Measurements from ENCODE around the gene DIP2C. TPM values are rescaled to one million over a fixed set of nuclear protein-coding genes. Genes with fewer than 3 reads are reported as not detected.
"Not testable (repeated sequence)": the region's sequence is repeated elsewhere in the genome, so short reads cannot be mapped to it uniquely, and the experiment has no call there.

Gene DIP2C
- polyA plus RNA-seq, 1 of the 3 experiments (the other 2 are of a cell fraction), result 8.7 TPM

DNA sequence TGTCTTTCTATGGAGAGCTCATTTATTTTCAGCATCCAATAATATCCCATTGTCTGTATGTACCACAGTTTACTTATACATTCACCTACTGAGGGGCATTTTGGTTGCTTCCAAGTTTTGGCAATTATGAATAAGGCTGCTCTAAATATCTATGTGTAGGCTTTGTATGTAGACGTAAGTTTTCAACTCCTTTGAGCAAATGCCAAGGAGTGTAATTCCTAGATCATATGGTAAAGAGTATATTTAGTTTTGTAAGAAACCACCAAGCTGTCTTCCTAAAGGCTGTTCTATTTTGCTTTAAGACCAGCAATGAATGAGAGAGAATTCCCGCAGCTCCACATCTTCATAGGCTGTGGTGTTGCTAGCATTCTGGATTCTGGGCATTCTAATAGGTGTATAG is 259.8 kb downstream of the DIP2C start:
- H3K4me3 ChIP-seq (ENCODE audit: low read depth in 2 of 2, low read length in 1 of 2), result no peak overlapping the region
- no peak for DNase-seq
- no peaks in the 10 kb centered on the region for H3K4me1 ChIP-seq (ENCODE audit: control insufficient read depth in 1 of 2, insufficient read depth in 2 of 2, low read depth in 1 of 2, low read length in 1 of 2)
- CTCF ChIA-PET, result no interaction called here
- WGBS (ENCODE audit: low lambda C conversion rate), result 98% methylated on average over 2 of the region's 2 CpGs
- H3K27ac ChIP-seq (ENCODE audit: low read depth in 2 of 2, low read length in 1 of 2), result no peak overlapping the region
- no peak overlapping the region for H2AFZ ChIP-seq (ENCODE audit: low read depth)
- no peaks in the 10 kb centered on the region for H4K20me1 ChIP-seq (ENCODE audit: insufficient read depth)
- no peaks in the 10 kb centered on the region for H3K79me2 ChIP-seq (ENCODE audit: insufficient read depth)
- H3K9me3 ChIP-seq, result no peaks in the 10 kb centered on the region
- H3F3A ChIP-seq (replicated peaks; ENCODE audit: insufficient read depth), result peaks cover 10% of the 10 kb centered on the region
- no peaks in the 10 kb centered on the region for H3K9me2 ChIP-seq
- H3K4me2 ChIP-seq, result no peak overlapping the region
- peaks cover 0 to 20% of the 10 kb centered on the region in 2 experiments for H3K36me3 ChIP-seq (replicated peaks in 1 of 2; ENCODE audit: control insufficient read depth in 1 of 2, insufficient read depth in 2 of 2, low read length in 1 of 2)
- no peak overlapping the region for H3K9ac ChIP-seq
- TF ChIP-seq, protein P1, sequence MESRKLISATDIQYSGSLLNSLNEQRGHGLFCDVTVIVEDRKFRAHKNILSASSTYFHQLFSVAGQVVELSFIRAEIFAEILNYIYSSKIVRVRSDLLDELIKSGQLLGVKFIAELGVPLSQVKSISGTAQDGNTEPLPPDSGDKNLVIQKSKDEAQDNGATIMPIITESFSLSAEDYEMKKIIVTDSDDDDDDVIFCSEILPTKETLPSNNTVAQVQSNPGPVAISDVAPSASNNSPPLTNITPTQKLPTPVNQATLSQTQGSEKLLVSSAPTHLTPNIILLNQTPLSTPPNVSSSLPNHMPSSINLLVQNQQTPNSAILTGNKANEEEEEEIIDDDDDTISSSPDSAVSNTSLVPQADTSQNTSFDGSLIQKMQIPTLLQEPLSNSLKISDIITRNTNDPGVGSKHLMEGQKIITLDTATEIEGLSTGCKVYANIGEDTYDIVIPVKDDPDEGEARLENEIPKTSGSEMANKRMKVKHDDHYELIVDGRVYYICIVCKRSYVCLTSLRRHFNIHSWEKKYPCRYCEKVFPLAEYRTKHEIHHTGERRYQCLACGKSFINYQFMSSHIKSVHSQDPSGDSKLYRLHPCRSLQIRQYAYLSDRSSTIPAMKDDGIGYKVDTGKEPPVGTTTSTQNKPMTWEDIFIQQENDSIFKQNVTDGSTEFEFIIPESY (IDR thresholded peaks at IDR 0.05; ENCODE audit: borderline replicate concordance, low read depth), result no peak
- POLR2A ChIA-PET, result no interaction called here
- no peaks in the 10 kb centered on the region for H3K27me3 ChIP-seq (ENCODE audit: insufficient read depth)

DNA sequence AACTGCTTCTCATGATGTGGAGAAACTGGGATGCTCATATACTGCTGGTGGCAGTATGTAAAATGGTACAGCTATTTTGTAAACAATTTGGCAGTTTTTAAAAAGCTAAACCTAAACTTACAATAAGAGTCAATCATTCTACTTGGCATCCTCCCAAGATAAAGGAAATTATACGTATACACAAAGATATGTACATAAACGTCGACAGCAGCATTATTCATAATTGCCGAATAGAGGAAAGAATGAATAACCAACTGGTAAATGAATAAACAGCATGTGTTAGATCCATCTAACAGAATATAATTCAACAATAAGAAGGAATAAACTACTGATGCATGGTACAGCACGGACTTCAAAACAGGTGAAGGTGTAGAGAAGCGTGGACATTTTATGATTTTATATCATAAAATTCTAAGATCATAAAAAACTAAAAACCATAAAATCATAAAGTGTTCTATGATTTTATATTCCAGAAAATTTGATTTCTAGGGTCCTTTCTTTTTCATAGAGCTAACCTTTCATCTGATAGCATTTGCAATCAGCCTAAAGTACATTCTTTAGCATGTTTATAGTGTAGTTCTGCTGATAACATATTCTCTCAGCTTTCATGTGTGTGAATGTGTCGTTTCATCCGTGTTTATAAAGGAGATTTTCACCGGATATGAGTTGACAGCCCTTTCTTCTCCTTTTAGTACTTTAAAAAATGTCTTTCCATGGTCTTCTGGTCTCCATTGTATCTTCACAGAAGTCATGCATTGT is 261.5 kb downstream of the DIP2C start:
- POLR2A ChIA-PET, result no interaction called here

DNA sequence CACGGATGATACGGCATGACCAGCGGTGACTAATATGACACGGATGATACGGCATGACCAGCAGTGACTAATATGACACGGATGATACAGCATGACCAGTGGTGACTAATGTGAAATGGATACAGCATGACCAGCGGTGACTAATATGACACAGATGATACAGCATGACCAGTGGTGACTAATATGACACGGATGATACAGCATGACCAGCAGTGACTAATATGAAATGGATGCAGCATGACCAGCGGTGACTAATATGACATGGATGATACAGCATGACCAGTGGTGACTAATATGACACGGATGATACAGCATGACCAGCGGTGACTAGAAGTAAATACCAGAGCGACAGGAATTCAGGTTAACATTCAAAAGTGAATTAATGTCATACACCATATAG is 264.1 kb downstream of the DIP2C start:
- H3K4me1 ChIP-seq (ENCODE audit: control insufficient read depth in 1 of 2, insufficient read depth in 2 of 2, low read depth in 1 of 2, low read length in 1 of 2); POLR2A ChIA-PET; H3K9me3 ChIP-seq; DNase-seq; H3K27ac ChIP-seq (ENCODE audit: low read depth in 2 of 2, low read length in 1 of 2); H3K4me3 ChIP-seq (ENCODE audit: low read depth in 2 of 2, low read length in 1 of 2); H3K79me2 ChIP-seq (ENCODE audit: insufficient read depth); H3F3A ChIP-seq (replicated peaks; ENCODE audit: insufficient read depth); H3K9ac ChIP-seq; H3K9me2 ChIP-seq; H4K20me1 ChIP-seq (ENCODE audit: insufficient read depth); CTCF ChIA-PET; H3K36me3 ChIP-seq (replicated peaks in 1 of 2; ENCODE audit: control insufficient read depth in 1 of 2, insufficient read depth in 2 of 2, low read length in 1 of 2); H3K4me2 ChIP-seq; H2AFZ ChIP-seq (ENCODE audit: low read depth); H3K27me3 ChIP-seq (ENCODE audit: insufficient read depth): not testable (repeated sequence)
- WGBS (ENCODE audit: low lambda C conversion rate), result 97% methylated on average over 12 of the region's 12 CpGs

More for the DNA sequence above, 261.5 kb downstream of the DIP2C start:
- Histone ChIP-seq H3K9me2 (no peaks in the 10 kb centered on the region), H3K27me3 (ENCODE audit: insufficient read depth) (no peaks in the 10 kb centered on the region), H3F3A (replicated peaks; ENCODE audit: insufficient read depth) (peaks cover 10% of the 10 kb centered on the region), H3K36me3 (replicated peaks in 1 of 2; ENCODE audit: control insufficient read depth in 1 of 2, insufficient read depth in 2 of 2, low read length in 1 of 2) (peaks cover 0 to 19% of the 10 kb centered on the region in 2 experiments), H3K27ac (ENCODE audit: low read depth in 2 of 2, low read length in 1 of 2) (no peak overlapping the region), H4K20me1 (ENCODE audit: insufficient read depth) (no peaks in the 10 kb centered on the region), H3K9me3 (no peaks in the 10 kb centered on the region), H3K9ac (no peak overlapping the region), H3K79me2 (ENCODE audit: insufficient read depth) (peaks cover 9% of the 10 kb centered on the region; the same call in 1 of the 2 replicates), H2AFZ (ENCODE audit: low read depth) (no peak overlapping the region), H3K4me1 (ENCODE audit: control insufficient read depth in 1 of 2, insufficient read depth in 2 of 2, low read depth in 1 of 2, low read length in 1 of 2) (no peaks in the 10 kb centered on the region), H3K4me2 (no peak overlapping the region), H3K4me3 (ENCODE audit: low read depth in 2 of 2, low read length in 1 of 2) (no peak overlapping the region)
- no peak for DNase-seq
- CTCF ChIA-PET, result interaction anchor here (1.0 to 1.4 kb wide), 2 partner anchors 37 to 361 kb away, joined by 4 to 5 read pairs; no protein-coding TSS in a partner anchor
- TF ChIP-seq, protein P2, sequence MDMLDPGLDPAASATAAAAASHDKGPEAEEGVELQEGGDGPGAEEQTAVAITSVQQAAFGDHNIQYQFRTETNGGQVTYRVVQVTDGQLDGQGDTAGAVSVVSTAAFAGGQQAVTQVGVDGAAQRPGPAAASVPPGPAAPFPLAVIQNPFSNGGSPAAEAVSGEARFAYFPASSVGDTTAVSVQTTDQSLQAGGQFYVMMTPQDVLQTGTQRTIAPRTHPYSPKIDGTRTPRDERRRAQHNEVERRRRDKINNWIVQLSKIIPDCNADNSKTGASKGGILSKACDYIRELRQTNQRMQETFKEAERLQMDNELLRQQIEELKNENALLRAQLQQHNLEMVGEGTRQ (IDR thresholded peaks at IDR 0.05; ENCODE audit: borderline replicate concordance, low read depth, low read length), result no peak
- no peak for TF ChIP-seq SIN3A (IDR thresholded peaks at IDR 0.05; ENCODE audit: borderline replicate concordance, low read depth, low read length)
- no peak for TF ChIP-seq SMC3 (IDR thresholded peaks at IDR 0.05; ENCODE audit: low read depth, low read length)
- TF ChIP-seq MEF2A (IDR thresholded peaks at IDR 0.05; ENCODE audit: borderline replicate concordance, low read depth), result no peak
- TF ChIP-seq FOXJ3 (CRISPR knock-in tag; IDR thresholded peaks at IDR 0.05), result no peak
- no peak for TF ChIP-seq POLR2AphosphoS5 (IDR thresholded peaks at IDR 0.05; ENCODE audit: low read depth, low read length)
- TF ChIP-seq TEAD4 (IDR thresholded peaks at IDR 0.05; ENCODE audit: borderline replicate concordance, insufficient read depth), result no peak
- TF ChIP-seq FOSL2 (IDR thresholded peaks at IDR 0.05; ENCODE audit: borderline replicate concordance, low read depth), result no peak
- no peak for TF ChIP-seq MXI1 (IDR thresholded peaks at IDR 0.05; ENCODE audit: low read depth, low read length)
- no peak for TF ChIP-seq YY1 (IDR thresholded peaks at IDR 0.05; ENCODE audit: low read depth)
- no peak for TF ChIP-seq RFX5 (IDR thresholded peaks at IDR 0.05; ENCODE audit: low read length)
- no peak for TF ChIP-seq NRF1 (IDR thresholded peaks at IDR 0.05; ENCODE audit: low read depth, low read length)
- no peak for TF ChIP-seq CHD2 (IDR thresholded peaks at IDR 0.05; ENCODE audit: low read length, partially characterized antibody)
- no peak for TF ChIP-seq GATA2 (CRISPR knock-in tag; IDR thresholded peaks at IDR 0.05)
- 82% methylated on average over 9 of the region's 9 CpGs for WGBS (ENCODE audit: low lambda C conversion rate)

DNA sequence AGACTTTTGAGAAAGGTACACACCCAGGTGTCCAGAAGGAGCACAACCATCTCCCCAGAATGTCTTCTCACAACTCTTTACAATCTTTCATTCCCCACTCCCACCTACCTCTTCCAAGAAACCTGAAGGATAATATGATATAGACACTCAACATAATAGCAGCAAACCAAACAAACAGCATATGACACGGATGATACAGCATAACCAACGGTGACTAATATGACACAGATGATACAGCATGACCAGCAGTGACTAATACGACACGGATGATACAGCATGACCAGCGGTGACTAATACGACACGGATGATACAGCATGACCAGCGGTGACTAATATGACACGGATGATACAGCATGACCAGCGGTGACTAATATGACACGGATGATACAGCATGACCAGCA is 264.7 kb downstream of the DIP2C start:
- H4K20me1 ChIP-seq (ENCODE audit: insufficient read depth); H3K4me2 ChIP-seq; H3K27me3 ChIP-seq (ENCODE audit: insufficient read depth); CTCF ChIA-PET; H2AFZ ChIP-seq (ENCODE audit: low read depth); H3K9ac ChIP-seq; H3K27ac ChIP-seq (ENCODE audit: low read depth in 2 of 2, low read length in 1 of 2); H3K4me1 ChIP-seq (ENCODE audit: control insufficient read depth in 1 of 2, insufficient read depth in 2 of 2, low read depth in 1 of 2, low read length in 1 of 2); DNase-seq; H3K9me3 ChIP-seq; H3K4me3 ChIP-seq (ENCODE audit: low read depth in 2 of 2, low read length in 1 of 2); H3F3A ChIP-seq (replicated peaks; ENCODE audit: insufficient read depth); H3K9me2 ChIP-seq; H3K36me3 ChIP-seq (replicated peaks in 1 of 2; ENCODE audit: control insufficient read depth in 1 of 2, insufficient read depth in 2 of 2, low read length in 1 of 2); H3K79me2 ChIP-seq (ENCODE audit: insufficient read depth): not testable (repeated sequence)
- WGBS (ENCODE audit: low lambda C conversion rate), result 83% methylated on average over 7 of the region's 11 CpGs
- POLR2A ChIA-PET, result interaction anchor here (0.7 kb wide), 1 partner anchor 62 kb away, joined by 5 read pairs; no protein-coding TSS in a partner anchor
